HG03558 (cell line): ENCODE measurements around the gene PDCD7.
A peak's percentile ranks its signal among the peaks of the same experiment; 100 is the strongest.
"Not testable (repeated sequence)": the region's sequence is repeated elsewhere in the genome, so short reads cannot be mapped to it uniquely, and the experiment has no call there.

Experiments
- ATAC-seq: cut with Tn5 transposase; IDR thresholded peaks from one replicate; pipeline ENCODE4 v1.9.1; 2021; ENCODE audit warnings: moderate number of reproducible peaks; ENCODE audit not compliant: unreplicated experiment; ENCODE audit errors: extremely low read depth

PDCD7 gene, protein sequence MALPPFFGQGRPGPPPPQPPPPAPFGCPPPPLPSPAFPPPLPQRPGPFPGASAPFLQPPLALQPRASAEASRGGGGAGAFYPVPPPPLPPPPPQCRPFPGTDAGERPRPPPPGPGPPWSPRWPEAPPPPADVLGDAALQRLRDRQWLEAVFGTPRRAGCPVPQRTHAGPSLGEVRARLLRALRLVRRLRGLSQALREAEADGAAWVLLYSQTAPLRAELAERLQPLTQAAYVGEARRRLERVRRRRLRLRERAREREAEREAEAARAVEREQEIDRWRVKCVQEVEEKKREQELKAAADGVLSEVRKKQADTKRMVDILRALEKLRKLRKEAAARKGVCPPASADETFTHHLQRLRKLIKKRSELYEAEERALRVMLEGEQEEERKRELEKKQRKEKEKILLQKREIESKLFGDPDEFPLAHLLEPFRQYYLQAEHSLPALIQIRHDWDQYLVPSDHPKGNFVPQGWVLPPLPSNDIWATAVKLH

DNA sequence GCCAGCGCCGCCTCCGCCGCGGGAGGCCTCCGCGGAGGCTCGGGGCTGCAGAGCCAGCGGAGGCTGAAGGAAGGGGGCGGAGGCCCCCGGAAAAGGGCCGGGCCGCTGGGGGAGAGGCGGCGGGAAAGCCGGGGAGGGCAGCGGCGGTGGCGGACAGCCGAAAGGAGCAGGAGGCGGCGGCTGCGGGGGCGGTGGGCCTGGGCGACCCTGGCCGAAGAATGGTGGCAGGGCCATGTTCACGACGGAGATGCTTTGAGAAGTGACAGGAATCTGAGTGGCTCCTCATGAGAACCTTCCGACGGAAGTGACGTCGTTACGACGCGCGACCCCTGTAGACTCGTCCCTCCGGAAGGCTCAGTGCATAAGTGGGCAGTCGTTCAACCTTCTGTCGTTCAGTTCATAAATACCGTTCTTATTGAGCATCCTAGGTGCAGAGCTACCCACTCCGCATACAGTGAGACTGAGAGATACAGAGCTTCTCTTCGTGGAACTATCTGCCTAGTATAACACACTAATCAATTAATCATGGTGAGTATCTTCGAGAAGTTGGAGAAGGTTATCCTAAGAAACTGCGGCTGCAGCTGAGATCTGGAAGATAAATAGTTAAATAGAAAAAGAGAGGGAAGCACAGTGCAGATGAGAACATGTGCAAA, at the start of gene PDCD7:
Gene PDCD7, minus strand, starts transcription at position 261 of the 653 bp plus-strand sequence. Its CDS starts 27 bp downstream, at position 234.
- ATAC-seq = peak; percentile 70

DNA sequence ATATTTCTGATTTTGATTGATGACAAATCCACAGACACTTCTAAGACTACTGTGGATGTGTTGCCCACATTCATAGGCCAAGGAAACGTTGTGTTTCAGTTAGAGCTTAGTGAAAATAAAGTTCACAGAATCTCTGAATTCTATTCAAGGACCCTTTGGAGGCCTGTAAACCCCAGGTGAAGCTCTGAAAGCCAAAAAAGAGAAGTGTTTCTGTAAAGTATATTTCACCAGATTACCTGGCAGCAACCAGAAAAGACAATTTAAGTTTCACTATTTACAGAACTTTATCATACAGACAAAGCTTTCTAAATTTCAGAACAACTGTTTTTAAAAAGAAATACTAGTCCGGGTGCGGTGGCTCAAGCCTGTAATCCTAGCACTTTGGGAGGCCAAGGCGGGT, 48.9 kb upstream of the PDCD7 start:
- no peak for ATAC-seq

DNA sequence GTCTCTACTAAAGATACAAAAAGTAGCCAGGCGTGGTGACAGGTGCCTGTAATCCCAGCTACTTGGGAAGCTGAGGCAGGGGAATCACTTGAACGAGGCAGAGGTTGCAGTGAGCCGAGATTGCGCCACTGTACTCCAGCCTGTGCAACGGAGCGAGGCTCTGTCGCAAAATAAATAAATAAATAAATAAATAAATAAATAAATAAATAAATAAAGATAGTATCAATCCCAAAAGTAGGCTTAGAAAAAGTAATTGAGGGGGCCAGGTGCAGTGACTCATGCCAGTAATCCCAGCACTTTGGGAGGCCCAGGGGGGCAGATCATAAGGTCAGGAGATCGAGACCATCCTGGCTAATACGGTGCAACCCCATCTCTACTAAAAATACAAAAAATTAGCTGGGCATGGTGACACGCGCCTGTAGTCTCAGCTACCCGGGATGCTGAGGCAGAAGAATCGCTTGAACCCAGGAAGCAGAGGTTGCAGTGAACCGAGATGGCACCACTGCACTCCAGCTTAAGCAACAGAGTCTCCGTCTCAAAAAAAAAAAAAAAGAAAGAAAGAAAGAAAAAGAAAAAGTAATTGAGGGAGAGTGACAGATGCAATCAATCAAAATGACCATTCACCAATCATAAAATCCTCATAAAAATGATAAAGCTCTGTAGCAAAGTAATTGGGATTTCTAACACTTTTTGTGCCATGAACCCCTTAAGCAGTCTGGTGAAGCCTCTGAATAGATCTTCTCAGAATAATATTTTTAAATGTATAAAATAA, 48.2 kb upstream of the PDCD7 start:
- ATAC-seq = not testable (repeated sequence)

DNA sequence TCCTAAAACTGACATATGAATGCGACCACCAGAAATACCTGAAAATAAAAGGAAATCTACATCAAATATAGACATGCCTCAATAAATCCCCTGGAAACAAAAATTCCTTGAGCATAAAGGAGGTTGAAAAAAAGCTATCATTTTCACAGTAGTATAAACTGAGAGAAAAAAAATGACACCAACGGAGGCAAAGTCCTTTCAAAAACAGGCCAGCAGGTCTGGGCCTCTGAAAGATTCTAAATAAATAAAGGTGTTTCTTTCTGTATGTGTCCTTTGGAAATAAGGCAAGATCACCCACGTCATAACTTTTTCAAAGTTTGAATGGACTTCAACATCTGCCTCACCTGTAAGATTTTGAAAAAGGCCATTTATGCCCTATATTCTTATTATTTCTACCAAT, 46.6 kb upstream of the PDCD7 start:
- no peak for ATAC-seq

DNA sequence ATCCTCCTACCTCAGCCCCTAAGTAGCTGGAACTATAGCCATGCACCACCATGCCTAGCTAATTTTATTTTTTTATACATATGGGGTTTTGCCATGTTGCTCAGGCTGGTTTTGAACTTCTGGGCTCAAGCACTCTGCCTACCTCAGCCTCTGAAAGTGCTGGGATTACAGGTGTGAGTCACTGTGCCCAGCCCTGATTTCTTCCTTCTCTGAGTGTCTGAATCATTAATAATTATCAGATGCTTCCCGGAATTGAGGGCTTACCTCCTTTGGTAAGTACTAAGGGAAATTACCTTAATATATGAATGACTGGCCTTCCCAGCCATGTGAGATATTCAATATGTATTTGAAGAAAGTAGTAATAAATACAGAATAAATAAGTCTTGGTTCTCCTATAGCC, 44.3 kb upstream of the PDCD7 start:
- ATAC-seq = no peak

DNA sequence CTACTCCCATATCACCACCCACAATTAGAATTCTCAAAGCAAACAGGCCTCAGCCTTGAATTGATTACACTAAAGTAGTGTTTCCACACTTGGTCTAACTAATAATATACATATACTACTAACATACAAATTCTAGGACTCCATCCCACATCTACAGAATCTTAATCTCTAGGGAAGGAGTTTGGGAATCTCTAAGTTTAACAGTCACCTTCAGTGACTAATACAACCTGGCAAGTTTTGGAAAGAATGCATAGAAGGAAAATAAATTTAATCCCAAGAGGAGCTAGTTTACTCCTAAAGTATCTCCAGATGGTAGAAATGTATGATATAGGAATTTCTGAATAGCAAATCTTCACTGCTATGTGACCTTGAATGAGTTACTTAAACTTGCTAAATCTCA, 42.4 kb upstream of the PDCD7 start:
- ATAC-seq = no peak

DNA sequence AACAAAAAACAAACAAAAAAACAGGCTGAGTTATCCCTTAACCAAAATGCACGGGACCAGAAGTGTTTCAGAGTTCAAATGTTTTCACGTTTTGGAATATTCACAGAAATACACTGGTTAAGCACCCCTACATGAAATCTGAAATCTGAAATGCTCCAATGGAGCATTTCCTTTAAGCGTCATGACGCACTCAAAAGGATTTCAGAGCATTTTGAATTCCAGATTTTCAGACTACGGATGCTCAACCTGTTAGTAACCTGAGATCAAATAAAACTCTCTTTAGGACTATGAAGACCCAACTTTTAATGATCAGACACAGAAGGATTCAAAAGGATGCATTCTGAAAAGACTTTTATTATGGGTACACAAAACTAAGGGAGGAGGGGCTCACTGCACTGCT, 41.9 kb upstream of the PDCD7 start:
- no peak for ATAC-seq

DNA sequence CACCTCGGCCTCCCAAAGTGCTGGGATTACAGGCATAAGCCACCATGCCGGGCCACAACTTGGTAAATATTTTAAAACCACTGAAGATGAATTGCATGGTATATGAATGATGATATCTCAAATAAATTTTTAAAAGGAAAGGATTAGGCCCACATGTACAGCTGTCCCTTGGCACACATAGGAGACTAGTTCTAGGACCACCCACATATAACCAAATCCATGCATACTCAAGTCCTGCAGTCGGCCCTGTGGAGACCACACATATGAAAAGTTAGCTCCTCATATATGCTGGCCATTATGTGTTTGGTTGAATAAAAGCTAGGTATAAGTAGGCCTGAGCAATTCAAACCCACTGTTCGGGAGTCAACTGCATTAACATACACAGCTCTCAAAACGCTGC, 40.9 kb upstream of the PDCD7 start:
- ATAC-seq = no peak

DNA sequence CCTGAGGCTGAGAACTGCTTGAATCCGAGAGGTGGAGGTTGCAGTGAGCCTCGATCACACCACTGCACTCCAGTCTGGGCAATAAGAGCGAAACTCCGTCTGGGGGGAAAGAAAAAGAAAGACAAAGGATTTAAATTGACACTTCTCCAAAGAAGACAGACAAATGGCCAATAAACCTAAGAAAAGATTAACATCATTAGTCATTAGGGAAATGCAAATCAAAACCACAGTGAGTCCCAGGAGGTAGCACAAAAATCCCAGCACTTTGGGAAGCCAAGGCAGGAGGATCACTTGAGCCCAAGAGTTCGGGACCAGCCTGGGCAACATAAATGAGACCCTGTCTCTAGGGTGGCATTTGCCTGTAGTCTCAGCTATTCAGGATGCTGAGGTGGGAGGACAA, 38.9 kb upstream of the PDCD7 start:
- ATAC-seq = no peak

DNA sequence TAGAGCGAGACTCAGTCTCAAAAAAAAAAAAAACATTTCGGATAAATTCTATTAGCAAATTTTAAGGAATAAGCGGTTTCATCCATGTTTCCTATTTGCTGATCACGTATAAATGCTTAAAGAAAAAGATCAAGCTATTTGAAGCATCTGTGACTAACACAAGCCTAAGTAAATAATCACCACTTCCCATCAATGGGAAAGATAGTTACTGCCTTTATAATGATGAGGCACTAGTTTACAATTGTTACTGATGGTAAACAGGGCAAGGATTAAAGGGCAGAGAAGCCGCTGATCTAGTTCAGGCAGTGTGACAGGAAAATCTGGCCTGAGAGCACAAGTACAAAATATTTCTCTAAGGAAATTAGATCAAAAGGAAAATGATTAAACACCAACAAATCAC, 37.8 kb upstream of the PDCD7 start:
- no peak for ATAC-seq

DNA sequence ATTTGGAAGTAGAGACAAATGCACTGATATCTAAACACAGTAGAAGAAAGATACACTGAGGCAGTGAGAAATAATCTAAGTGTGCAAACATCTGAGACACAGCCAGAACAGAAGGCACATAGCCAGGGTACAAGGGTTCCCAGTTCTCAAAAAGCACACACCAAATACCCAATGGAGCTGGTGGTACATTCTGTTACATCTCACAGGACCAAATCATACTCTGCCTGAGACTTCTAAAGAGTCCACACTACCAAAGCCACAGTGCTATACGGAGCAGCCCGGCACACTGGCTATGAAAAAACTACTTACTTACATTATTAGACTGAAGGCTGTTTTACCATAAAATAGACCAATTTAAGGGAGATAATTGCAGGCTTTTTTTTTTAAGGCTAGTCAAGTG, 32.3 kb upstream of the PDCD7 start:
- ATAC-seq = no peak

DNA sequence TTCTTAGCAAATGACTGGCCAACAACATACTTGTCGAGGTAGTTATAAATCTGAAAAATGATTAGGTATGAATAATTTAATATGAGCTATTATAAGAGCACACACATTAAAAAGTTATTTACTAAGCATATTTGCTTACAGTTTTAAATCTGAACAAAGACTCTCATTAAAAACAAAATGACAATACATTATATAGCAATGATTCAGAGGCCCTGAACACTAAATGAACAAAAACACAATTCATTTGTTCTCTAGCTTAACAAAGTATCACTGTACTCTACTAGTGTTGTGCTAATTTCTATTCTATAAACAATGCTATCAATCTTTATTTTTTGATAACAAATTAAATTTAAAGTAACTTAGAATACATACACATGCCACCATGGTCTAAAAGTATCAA, 30.5 kb upstream of the PDCD7 start:
- no peak for ATAC-seq

DNA sequence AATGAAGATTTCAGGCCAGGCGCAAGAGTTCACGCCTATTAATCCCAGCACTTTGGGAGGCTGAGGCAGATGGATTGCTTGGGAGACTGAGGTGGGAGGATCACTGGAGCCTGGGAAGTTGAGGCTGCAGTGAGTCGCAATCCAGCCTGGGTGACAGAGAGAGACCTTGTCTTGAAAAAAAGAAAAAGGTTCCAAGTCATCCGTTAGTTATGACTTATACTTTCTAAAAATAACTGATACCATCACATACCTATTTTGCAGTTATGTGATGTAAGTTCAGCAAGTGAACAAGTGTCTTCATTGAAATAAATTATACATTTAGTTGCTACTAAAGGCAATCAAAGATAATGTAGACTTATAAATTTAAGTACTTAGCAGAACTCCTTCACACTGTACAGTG, 29.4 kb upstream of the PDCD7 start:
- no peak for ATAC-seq

DNA sequence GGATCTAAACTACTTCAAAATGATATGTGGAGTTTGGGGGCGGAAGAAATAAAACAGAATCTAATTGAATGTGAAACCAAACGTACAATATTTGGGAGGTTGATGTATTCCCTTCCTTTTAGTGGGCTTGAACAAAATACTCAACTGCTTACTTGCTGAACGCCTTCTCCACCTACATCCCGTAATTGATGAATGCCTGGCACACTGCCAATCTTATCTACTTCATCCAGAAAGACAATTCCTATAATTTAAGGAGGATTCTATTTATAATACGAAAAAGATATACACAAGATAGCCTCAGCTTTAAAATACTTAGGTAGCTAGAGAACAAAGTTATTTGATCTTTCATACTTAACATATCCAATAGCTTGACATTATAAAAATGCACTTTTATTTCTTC, 23.1 kb upstream of the PDCD7 start:
- no peak for ATAC-seq

DNA sequence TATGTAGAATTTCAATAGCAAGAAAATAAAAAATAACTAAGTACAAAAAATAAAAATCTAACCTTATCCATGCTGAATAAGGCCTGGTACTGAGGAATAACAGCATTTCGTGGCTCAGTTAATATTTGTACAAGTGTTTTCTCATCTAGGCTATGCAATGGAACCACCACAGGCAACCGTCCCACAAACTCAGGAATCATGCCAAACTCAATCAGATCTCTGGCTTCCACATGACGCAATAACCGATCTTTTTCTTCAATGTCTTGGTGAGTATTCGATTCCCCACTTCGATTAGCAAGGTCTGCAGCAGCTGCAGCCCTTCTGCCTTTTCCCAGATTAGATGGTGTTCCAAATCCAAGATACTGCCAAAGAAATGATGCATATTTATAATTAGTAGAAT, 21.1 kb upstream of the PDCD7 start:
- ATAC-seq = no peak

DNA sequence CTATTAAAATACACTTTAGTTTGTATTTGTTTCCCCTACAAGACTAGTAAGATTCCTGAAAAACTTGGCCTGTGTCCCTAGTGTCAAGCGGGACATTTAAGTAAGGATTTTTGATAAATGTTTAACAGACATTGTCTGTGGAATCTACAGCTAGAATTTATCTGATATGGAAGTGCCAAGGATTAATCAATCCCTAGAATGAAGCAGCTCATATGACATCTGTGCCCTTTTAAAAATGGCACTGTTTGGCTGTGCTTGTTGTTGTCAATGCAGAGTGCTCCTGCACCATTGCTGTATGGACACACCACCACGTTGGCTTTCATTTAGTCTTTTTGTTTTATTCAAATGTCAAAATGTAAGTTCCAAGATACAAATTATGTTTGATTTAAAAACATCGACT, 14.3 kb upstream of the PDCD7 start:
- no peak for ATAC-seq

DNA sequence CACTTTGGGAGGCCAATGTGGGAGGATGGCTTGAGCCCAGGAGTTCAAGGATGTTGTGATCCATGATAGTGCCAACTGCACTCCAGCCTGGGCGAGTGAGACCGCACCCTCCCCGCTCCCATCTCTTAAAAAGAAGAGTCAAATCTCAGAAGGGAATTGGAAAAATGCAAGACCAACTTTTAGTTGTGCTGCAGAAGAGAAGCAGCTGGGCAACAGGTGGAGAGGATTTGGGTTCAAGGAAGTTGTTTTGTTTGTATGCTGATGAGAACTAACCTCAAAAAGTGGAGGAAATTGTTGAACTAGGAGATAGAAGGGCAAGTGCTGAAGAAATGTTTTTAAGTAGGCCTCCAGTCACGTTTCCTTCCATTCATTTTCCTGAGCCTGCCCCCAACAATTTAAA, 12.8 kb upstream of the PDCD7 start:
- ATAC-seq = no peak

DNA sequence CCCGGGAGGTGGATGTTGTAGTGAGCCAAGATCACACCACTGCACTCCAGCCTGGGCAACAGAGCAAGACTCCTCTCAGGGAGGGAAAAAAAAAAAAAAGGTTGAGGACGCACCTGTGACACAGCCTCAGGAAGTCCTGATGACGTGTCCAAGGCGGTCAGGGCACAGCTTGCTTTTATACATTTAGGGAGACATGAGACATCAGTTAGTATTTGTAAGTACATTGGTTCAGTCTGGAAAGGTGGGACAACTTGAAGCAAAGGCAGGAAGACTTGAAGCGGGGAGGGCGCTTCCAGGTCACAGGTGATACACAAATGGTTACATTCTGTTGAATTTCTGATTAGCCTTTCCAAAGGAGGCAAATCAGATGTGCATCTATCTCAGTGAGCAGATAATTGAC, 5.0 kb upstream of the PDCD7 start:
- not testable (repeated sequence) for ATAC-seq

DNA sequence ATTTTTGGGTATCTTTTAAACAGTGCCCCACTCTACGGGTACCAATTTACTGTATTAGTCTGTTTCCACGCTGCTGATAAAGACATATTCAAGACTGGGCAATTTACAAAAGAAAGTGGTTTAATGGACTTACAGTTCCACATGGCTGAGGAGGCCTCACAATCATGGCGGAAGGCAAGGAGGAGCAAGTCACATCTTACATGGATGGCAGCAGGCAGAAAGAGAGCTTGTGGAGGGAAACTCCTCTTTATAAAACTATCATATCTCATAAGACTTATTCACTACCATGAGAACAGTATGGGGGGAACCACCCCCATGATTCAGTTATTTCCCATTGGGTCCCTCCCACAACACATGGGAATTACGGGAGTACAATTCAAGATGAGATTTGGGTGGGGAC, 4.3 kb upstream of the PDCD7 start:
- ATAC-seq = not testable (repeated sequence)

DNA sequence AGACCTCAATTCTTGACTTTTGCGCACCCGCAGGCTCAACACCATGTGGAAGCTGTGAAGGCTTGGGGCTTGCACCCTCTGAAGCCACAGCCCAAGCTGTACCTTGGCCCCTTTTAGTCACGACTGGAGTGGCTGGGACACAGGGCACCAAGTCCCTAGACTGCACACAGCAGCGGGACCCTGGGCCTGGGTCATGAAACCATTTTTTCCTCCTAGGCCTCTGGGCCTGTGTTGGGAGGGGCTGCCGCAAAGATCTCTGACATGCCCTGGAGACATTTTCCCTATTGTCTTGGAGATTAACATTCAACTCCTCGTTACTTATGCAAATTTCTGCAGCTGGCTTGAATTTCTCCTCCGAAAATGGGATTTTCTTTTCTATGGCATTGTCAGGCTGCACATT, 3.5 kb upstream of the PDCD7 start:
- not testable (repeated sequence) for ATAC-seq

DNA sequence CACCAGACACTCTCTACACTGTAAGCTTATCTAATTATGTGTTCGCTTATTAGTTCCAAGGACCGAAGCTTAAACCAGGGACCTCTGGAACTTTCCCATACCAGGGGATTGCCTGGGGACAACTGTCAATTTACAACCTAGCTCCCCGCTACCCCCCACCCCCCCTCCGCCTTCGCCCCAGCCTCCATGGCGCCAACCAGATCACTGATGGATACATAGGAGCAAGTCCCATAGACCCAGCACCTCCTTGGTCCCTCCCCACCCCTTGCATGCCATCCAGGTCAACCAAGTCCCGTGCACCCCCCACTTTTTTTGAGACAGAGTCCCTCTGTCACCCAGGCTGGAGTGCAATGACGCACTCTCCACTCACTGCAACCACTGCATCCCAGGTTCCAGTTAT, 930 bp upstream of the PDCD7 start:
- no peak for ATAC-seq
